GM23338 (cell line): ENCODE measurements around the gene ATCAY. TPM values are rescaled to one million over a fixed set of nuclear protein-coding genes. Genes with fewer than 3 reads are reported as not detected.

Experiments used
- ATAC-seq: fragments of 200-7000 bp; cut with Tn5 transposase; 3 replicates; pipeline ENCODE4 v1.9.1; 2020
- DNase-seq: peaks from one replicate; pipeline ENCODE4 v3.0.0-alpha.2; 2015; ENCODE audit warnings: low spot score
- H2AFZ ChIP-seq: fragments of 200-600 bp; sonication (generic); 2 replicates; pipeline ENCODE4 v1.8.0; 2016; ENCODE audit warnings: antibody characterized with exemption, mild to moderate bottlenecking, moderate library complexity
- H3F3A ChIP-seq: fragments of 200-600 bp; sonication (generic); replicated peaks from 2 replicates; pipeline ENCODE4 v1.8.0; 2017; ENCODE audit warnings: antibody characterized with exemption, mixed run types, low read depth
- H3K27ac ChIP-seq: fragments of 200-600 bp; sonication (generic); 2 replicates; pipeline ENCODE4 v1.6.1; 2016; ENCODE audit warnings: low read depth
- H3K27me3 ChIP-seq: fragments of 200-600 bp; sonication (generic); 2 replicates; pipeline ENCODE4 v1.8.0; 2016; ENCODE audit warnings: mild to moderate bottlenecking, mixed run types, moderate library complexity; ENCODE audit not compliant: insufficient read depth
- H3K36me3 ChIP-seq: fragments of 200-600 bp; sonication (generic); 2 replicates; pipeline ENCODE4 v1.8.0; 2016; ENCODE audit warnings: mild to moderate bottlenecking; ENCODE audit not compliant: insufficient read depth
- H3K4me1 ChIP-seq: fragments of 200-600 bp; sonication (generic); 2 replicates; pipeline ENCODE4 v1.8.0; 2016; ENCODE audit warnings: mild to moderate bottlenecking, moderate library complexity; ENCODE audit not compliant: insufficient read depth
- H3K4me2 ChIP-seq: fragments of 200-600 bp; sonication (generic); 2 replicates; pipeline ENCODE4 v1.7.1; 2017; ENCODE audit warnings: mixed run types
- H3K4me3 ChIP-seq: fragments of 200-600 bp; sonication (generic); 2 replicates; pipeline ENCODE4 v1.6.1; 2016; ENCODE audit warnings: mixed run types
- H3K79me2 ChIP-seq: fragments of 200-600 bp; sonication (generic); replicated peaks from 2 replicates; pipeline ENCODE4 v1.8.0; 2017; ENCODE audit warnings: mild to moderate bottlenecking; ENCODE audit not compliant: insufficient read depth
- H3K9me2 ChIP-seq: fragments of 200-600 bp; sonication (generic); 2 replicates; pipeline ENCODE4 v1.8.0; 2017; ENCODE audit not compliant: insufficient read depth
- H4K20me1 ChIP-seq: fragments of 200-600 bp; sonication (generic); replicated peaks from 2 replicates; pipeline ENCODE4 v1.8.0; 2017; ENCODE audit warnings: mild to moderate bottlenecking; ENCODE audit not compliant: insufficient read depth
- H3K27ac Mint-ChIP-seq: 2 replicates; pipeline ENCODE4 v1.8.0; 2020; ENCODE audit warnings: inconsistent platforms, mild to moderate bottlenecking, moderate library complexity, mixed read lengths
- H3K27me3 Mint-ChIP-seq: 3 replicates; pipeline ENCODE4 v1.8.0; 2022; ENCODE audit warnings: low read depth, mild to moderate bottlenecking, moderate library complexity, mixed read lengths, inconsistent platforms; ENCODE audit not compliant: insufficient read depth, poor library complexity
- H3K36me3 Mint-ChIP-seq: 3 replicates; pipeline ENCODE4 v1.8.0; 2021; ENCODE audit warnings: low read depth, mild to moderate bottlenecking, inconsistent platforms, moderate library complexity, mixed read lengths
- H3K4me1 Mint-ChIP-seq: 3 replicates; pipeline ENCODE4 v1.8.0; 2020; ENCODE audit warnings: mild to moderate bottlenecking, inconsistent platforms, mixed read lengths
- H3K4me3 Mint-ChIP-seq: 3 replicates; pipeline ENCODE4 v1.8.0; 2021; ENCODE audit warnings: moderate library complexity, mild to moderate bottlenecking, inconsistent platforms, mixed read lengths
- H3K9me3 Mint-ChIP-seq: 3 replicates; pipeline ENCODE4 v1.8.0; 2020; ENCODE audit warnings: moderate library complexity, mild to moderate bottlenecking, inconsistent platforms, mixed read lengths
- CREB1 ChIP-seq: fragments of 250-450 bp; sonication (Bioruptor Pico); IDR thresholded peaks from 2 replicates; pipeline ENCODE4 v1.5.0; 2020; ENCODE audit warnings: low read depth, mild to moderate bottlenecking, moderate library complexity
- CTCF ChIP-seq, 2 experiments: fragments of 200-600 bp in 1 of 2; sonication (generic) in 1 of 2; conservative IDR thresholded peaks; 2 replicates each; pipeline versions ENCODE4 v1.5.1 to v1.6.1; 2016 to 2017; ENCODE audit warnings: antibody characterized with exemption in 2 of 2, low read depth in 2 of 2, mild to moderate bottlenecking in 2 of 2, moderate library complexity in 1 of 2
- EZH2 ChIP-seq: fragments of 200-600 bp; sonication (generic); IDR thresholded peaks from one replicate; pipeline ENCODE4 v1.8.0; 2017; ENCODE audit warnings: antibody characterized with exemption, mild to moderate bottlenecking, low read depth; ENCODE audit not compliant: unreplicated experiment
- EZH2phosphoT487 ChIP-seq: fragments of 200-600 bp; sonication (generic); IDR thresholded peaks from one replicate; pipeline ENCODE4 v1.8.1; 2018; ENCODE audit warnings: antibody characterized with exemption; ENCODE audit not compliant: unreplicated experiment
- JUNB ChIP-seq: IDR thresholded peaks from one replicate; pipeline ENCODE4 v1.6.1; 2016; ENCODE audit warnings: antibody characterized with exemption; ENCODE audit not compliant: unreplicated experiment
- NANOG ChIP-seq: IDR thresholded peaks from 2 replicates; pipeline ENCODE4 v1.6.1; 2016; ENCODE audit warnings: antibody characterized with exemption, borderline replicate concordance
- POLR2AphosphoS5 ChIP-seq: IDR thresholded peaks from 2 replicates; pipeline ENCODE4 v1.6.1; 2016; ENCODE audit warnings: antibody characterized with exemption, low read depth
- STAT1 ChIP-seq: IDR thresholded peaks from one replicate; pipeline ENCODE4 v1.6.1; 2016; ENCODE audit warnings: antibody characterized with exemption; ENCODE audit not compliant: unreplicated experiment
- ZNF114 ChIP-seq: fragments of 250-450 bp; sonication (Bioruptor Pico); IDR thresholded peaks from 2 replicates; pipeline ENCODE4 v1.5.0; 2020; ENCODE audit warnings: mild to moderate bottlenecking, moderate library complexity
- ZNF331 ChIP-seq: fragments of 250-450 bp; sonication (Bioruptor Pico); IDR thresholded peaks from 2 replicates; pipeline ENCODE4 v1.5.0; 2020; ENCODE audit warnings: low read depth, mild to moderate bottlenecking, moderate library complexity
- polyA plus RNA-seq: library from polyadenylated mRNA; unstranded; fragments of >200 nt; fragmentation: Nextera tagmentation; extraction: Ambion mirVana; gene quantifications from 2 replicates; pipeline ENCODE4 v1.2.1, GENCODE V29; 2016
- total RNA-seq: library from RNA; depleted of rRNA; stranded (reverse); fragments of >200 nt; shearing (Covaris generic); gene quantifications from 2 replicates; pipeline ENCODE4 v1.2.3, GENCODE V29; 2014
- TF ChIP-seq, protein P1 (sequence below): IDR thresholded peaks from 2 replicates; pipeline ENCODE4 v1.6.1; 2016; ENCODE audit warnings: antibody characterized with exemption
- TF ChIP-seq, protein P2 (sequence below): fragments of 250-450 bp; sonication (Bioruptor Pico); IDR thresholded peaks from 2 replicates; pipeline ENCODE4 v1.5.0; 2020; ENCODE audit warnings: mild to moderate bottlenecking, moderate library complexity
- TF ChIP-seq, protein P3 (sequence below): IDR thresholded peaks from one replicate; pipeline ENCODE4 v1.6.1; 2018; ENCODE audit warnings: antibody characterized with exemption; ENCODE audit not compliant: unreplicated experiment

The ATCAY gene
- total and polyA plus RNA-seq, 2 experiments from 2014 or later = 16.9 to 45.7 TPM

DNA sequence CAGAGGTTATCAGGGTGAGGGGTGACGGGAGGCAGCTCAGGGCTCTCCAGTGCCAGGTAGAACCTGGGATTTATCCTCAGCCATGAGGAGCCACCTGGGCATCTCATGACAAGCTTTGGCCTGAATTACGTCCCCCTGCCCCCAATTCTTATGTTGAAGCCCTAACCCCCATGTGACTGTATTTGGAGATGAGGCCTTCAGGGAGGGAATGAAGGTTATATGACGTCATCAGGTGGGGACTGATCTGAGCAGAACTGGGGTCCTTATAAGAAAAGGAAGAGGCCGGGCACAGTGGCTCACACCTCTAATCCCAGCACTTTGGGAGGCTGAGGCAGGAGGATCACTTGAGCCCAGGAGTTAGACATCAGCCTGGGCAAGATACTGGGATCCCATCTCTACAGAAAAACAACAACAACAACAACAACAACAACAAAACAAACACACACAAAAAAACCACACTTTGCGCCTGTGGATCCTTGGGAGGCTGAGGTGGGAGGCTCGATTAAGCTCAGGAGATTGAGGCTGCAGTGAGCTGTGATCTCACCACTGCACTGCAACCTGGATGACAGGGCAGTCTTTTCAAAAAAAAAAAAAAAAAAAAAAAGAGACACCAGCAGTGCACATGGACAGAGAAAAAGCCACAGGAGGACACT lies 30.0 kb upstream of the ATCAY start:
- no peak overlapping the region for H3K27ac ChIP-seq
- no peak overlapping the region for H3K4me2 ChIP-seq
- Mint-ChIP-seq H3K27ac (no peak overlapping the region), H3K4me3 (no peak overlapping the region), H3K4me1 (no peaks in the 10 kb centered on the region), H3K36me3 (peaks cover 56% of the 10 kb centered on the region), H3K9me3 (peaks cover 42% of the 10 kb centered on the region), H3K27me3 (peaks cover 12% of the 10 kb centered on the region)
- TF ChIP-seq CTCF (conservative IDR thresholded peaks at IDR 0.05; ENCODE audit: low read depth in 2 of 2) (no peak), ZNF331 (CRISPR knock-in tag) (no peak), JUNB (no peak), CREB1 (CRISPR knock-in tag) (no peak), EZH2 (no peak), EZH2phosphoT487 (no peak), POLR2AphosphoS5 (no peak), NANOG (no peak), ZNF114 (CRISPR knock-in tag) (no peak), STAT1 (no peak)
- TF ChIP-seq, protein P1, sequence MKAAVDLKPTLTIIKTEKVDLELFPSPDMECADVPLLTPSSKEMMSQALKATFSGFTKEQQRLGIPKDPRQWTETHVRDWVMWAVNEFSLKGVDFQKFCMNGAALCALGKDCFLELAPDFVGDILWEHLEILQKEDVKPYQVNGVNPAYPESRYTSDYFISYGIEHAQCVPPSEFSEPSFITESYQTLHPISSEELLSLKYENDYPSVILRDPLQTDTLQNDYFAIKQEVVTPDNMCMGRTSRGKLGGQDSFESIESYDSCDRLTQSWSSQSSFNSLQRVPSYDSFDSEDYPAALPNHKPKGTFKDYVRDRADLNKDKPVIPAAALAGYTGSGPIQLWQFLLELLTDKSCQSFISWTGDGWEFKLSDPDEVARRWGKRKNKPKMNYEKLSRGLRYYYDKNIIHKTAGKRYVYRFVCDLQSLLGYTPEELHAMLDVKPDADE = no peak
- TF ChIP-seq, protein P2, sequence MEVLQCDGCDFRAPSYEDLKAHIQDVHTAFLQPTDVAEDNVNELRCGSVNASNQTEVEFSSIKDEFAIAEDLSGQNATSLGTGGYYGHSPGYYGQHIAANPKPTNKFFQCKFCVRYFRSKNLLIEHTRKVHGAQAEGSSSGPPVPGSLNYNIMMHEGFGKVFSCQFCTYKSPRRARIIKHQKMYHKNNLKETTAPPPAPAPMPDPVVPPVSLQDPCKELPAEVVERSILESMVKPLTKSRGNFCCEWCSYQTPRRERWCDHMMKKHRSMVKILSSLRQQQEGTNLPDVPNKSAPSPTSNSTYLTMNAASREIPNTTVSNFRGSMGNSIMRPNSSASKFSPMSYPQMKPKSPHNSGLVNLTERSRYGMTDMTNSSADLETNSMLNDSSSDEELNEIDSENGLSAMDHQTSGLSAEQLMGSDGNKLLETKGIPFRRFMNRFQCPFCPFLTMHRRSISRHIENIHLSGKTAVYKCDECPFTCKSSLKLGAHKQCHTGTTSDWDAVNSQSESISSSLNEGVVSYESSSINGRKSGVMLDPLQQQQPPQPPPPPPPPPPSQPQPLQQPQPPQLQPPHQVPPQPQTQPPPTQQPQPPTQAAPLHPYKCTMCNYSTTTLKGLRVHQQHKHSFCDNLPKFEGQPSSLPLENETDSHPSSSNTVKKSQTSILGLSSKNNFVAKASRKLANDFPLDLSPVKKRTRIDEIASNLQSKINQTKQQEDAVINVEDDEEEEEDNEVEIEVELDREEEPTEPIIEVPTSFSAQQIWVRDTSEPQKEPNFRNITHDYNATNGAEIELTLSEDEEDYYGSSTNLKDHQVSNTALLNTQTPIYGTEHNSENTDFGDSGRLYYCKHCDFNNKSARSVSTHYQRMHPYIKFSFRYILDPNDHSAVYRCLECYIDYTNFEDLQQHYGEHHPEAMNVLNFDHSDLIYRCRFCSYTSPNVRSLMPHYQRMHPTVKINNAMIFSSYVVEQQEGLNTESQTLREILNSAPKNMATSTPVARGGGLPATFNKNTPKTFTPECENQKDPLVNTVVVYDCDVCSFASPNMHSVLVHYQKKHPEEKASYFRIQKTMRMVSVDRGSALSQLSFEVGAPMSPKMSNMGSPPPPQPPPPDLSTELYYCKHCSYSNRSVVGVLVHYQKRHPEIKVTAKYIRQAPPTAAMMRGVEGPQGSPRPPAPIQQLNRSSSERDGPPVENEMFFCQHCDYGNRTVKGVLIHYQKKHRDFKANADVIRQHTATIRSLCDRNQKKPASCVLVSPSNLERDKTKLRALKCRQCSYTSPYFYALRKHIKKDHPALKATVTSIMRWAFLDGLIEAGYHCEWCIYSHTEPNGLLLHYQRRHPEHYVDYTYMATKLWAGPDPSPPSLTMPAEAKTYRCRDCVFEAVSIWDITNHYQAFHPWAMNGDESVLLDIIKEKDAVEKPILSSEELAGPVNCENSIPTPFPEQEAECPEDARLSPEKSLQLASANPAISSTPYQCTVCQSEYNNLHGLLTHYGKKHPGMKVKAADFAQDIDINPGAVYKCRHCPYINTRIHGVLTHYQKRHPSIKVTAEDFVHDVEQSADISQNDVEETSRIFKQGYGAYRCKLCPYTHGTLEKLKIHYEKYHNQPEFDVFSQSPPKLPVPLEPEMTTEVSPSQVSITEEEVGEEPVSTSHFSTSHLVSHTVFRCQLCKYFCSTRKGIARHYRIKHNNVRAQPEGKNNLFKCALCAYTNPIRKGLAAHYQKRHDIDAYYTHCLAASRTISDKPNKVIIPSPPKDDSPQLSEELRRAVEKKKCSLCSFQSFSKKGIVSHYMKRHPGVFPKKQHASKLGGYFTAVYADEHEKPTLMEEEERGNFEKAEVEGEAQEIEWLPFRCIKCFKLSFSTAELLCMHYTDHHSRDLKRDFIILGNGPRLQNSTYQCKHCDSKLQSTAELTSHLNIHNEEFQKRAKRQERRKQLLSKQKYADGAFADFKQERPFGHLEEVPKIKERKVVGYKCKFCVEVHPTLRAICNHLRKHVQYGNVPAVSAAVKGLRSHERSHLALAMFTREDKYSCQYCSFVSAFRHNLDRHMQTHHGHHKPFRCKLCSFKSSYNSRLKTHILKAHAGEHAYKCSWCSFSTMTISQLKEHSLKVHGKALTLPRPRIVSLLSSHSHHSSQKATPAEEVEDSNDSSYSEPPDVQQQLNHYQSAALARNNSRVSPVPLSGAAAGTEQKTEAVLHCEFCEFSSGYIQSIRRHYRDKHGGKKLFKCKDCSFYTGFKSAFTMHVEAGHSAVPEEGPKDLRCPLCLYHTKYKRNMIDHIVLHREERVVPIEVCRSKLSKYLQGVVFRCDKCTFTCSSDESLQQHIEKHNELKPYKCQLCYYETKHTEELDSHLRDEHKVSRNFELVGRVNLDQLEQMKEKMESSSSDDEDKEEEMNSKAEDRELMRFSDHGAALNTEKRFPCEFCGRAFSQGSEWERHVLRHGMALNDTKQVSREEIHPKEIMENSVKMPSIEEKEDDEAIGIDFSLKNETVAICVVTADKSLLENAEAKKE (CRISPR knock-in tag) = no peak
- TF ChIP-seq, protein P3, sequence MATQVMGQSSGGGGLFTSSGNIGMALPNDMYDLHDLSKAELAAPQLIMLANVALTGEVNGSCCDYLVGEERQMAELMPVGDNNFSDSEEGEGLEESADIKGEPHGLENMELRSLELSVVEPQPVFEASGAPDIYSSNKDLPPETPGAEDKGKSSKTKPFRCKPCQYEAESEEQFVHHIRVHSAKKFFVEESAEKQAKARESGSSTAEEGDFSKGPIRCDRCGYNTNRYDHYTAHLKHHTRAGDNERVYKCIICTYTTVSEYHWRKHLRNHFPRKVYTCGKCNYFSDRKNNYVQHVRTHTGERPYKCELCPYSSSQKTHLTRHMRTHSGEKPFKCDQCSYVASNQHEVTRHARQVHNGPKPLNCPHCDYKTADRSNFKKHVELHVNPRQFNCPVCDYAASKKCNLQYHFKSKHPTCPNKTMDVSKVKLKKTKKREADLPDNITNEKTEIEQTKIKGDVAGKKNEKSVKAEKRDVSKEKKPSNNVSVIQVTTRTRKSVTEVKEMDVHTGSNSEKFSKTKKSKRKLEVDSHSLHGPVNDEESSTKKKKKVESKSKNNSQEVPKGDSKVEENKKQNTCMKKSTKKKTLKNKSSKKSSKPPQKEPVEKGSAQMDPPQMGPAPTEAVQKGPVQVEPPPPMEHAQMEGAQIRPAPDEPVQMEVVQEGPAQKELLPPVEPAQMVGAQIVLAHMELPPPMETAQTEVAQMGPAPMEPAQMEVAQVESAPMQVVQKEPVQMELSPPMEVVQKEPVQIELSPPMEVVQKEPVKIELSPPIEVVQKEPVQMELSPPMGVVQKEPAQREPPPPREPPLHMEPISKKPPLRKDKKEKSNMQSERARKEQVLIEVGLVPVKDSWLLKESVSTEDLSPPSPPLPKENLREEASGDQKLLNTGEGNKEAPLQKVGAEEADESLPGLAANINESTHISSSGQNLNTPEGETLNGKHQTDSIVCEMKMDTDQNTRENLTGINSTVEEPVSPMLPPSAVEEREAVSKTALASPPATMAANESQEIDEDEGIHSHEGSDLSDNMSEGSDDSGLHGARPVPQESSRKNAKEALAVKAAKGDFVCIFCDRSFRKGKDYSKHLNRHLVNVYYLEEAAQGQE = no peak
- H2AFZ ChIP-seq = no peak overlapping the region
- H4K20me1 ChIP-seq = no peaks in the 10 kb centered on the region
- no peaks in the 10 kb centered on the region for H3K79me2 ChIP-seq
- no peak overlapping the region for H3K4me3 ChIP-seq
- DNase-seq (no peak), ATAC-seq (no peak)
- no peaks in the 10 kb centered on the region for H3K27me3 ChIP-seq
- H3K4me1 ChIP-seq = no peaks in the 10 kb centered on the region
- no peaks in the 10 kb centered on the region for H3K9me2 ChIP-seq
- 0 out of 2 replicates have a peak, but pooled peaks cover 4% of the 10 kb centered on the region for H3K36me3 ChIP-seq
- no peaks in the 10 kb centered on the region for H3F3A ChIP-seq
